ENCODE data around the gene TBC1D1.

Gene TBC1D1

DNA sequence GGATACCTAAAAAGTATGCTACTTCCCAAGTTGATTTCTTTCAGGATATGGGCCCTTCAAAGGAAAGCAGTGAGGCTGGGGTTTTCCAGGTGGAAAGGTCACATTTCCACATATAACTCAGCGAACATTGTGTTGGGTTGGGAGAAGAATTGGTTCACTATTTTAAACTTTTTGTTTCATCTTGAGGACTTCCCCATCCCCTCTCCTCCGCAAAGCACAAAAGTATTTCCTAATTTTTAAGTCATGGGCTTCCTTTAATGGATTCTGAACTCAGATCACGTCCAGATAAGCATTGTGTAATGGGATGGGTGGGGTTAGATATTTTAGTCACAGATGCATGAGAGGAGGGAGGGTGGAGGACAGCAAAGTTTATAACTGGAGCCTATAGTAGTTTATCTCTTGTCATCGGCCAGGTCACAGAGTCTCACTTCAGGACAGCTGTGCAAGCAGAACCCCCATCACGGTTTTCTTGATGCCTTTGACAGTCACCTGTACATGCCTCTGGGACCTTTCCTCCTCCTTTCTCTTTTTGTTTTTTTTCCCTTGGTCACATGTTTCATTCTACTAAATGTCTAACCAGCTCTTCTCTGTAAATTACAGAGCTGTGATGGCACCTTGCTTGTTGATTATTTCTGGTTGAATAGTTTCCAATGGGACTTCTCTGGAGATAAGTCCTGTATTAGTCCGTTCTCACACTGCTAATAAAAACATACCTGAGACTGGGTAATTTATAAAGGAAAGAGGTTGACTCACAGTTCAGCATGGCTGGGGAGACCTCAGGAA lies 184.7 kb downstream of the TBC1D1 start:
- H3K27me3 ChIP-seq: no peaks in the 10 kb centered on the region
- peaks cover 9% of the 10 kb centered on the region for H3K4me1 ChIP-seq
- H3K36me3 ChIP-seq: no peaks in the 10 kb centered on the region
- H3K4me3 ChIP-seq (ENCODE audit: low read depth, low read length): no peak overlapping the region
- TF ChIP-seq, protein P1, sequence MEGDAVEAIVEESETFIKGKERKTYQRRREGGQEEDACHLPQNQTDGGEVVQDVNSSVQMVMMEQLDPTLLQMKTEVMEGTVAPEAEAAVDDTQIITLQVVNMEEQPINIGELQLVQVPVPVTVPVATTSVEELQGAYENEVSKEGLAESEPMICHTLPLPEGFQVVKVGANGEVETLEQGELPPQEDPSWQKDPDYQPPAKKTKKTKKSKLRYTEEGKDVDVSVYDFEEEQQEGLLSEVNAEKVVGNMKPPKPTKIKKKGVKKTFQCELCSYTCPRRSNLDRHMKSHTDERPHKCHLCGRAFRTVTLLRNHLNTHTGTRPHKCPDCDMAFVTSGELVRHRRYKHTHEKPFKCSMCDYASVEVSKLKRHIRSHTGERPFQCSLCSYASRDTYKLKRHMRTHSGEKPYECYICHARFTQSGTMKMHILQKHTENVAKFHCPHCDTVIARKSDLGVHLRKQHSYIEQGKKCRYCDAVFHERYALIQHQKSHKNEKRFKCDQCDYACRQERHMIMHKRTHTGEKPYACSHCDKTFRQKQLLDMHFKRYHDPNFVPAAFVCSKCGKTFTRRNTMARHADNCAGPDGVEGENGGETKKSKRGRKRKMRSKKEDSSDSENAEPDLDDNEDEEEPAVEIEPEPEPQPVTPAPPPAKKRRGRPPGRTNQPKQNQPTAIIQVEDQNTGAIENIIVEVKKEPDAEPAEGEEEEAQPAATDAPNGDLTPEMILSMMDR (IDR thresholded peaks at IDR 0.05; ENCODE audit: low read depth, low read length): no peak
- DNase-seq: no peak
- H3K9me3 ChIP-seq: no peaks in the 10 kb centered on the region

DNA sequence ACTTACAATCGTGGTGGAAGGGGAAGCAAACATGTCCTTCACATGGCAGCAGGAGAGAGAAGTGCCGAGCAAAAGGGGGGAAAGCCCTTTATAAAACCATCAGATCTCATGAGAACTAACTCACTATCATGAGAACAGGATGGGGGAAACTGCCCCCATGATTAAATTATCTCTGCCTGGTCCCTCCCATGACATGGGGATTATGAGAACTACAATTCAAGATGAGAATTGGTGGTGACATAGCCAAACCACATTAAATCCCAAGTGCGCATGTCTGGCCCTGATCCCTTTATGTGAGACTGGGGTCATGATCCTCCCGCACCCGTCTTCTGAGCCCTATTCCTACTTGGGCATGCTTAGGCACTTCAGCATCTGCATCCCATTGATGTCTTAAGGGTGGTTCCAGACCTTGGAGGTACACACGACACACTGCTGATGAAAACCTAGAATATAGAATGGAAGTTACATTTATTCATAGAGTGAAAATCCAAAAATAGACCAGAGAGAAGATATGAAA lies 185.3 kb downstream of the TBC1D1 start:
- Histone ChIP-seq H3K27me3 (no peaks in the 10 kb centered on the region), H3K36me3 (no peaks in the 10 kb centered on the region), H3K4me1 (peaks cover 9% of the 10 kb centered on the region), H3K9me3 (no peaks in the 10 kb centered on the region), H3K4me3 (ENCODE audit: low read depth, low read length) (no peak overlapping the region)
- DNase-seq: no peak
- TF ChIP-seq, protein P1 (IDR thresholded peaks at IDR 0.05; ENCODE audit: low read depth, low read length): no peak

DNA sequence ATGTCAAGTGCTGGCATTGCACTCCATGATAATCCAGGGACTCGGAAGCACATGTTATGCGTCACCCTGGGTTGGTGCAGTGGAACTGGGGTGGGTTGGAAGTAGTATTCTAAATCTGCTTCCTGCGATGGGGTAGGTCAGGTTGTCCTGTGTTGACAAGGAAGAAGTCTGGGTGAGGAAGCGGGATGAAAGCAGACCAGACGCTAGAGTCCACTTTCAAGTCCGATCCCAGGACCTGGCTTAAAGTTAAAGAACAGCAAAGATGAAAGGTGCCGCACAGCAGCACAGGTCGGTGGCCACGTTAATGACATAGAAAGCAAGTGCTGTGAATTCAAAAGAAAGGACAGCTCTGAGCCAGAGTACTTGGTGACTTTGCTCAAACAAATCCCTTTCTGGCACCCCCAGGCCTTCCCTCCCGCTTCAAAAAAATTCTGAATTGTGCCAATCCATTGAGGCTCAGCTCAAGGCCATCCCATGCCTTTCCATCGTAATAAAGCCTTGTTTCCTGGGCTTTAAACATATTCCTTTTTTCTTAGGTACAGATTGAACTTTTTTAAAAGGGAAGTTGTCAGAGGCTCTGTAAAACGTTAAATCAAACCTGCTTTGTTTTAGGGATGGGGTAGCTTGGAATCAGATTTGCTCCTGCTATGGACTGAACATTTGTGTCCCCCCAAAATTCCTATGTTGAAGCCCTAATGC lies 187.1 kb downstream of the TBC1D1 start:
- H3K4me3 ChIP-seq (ENCODE audit: low read depth, low read length): no peak overlapping the region
- H3K36me3 ChIP-seq: no peaks in the 10 kb centered on the region
- no peak for DNase-seq
- TF ChIP-seq, protein P1 (IDR thresholded peaks at IDR 0.05; ENCODE audit: low read depth, low read length): no peak
- H3K9me3 ChIP-seq: no peaks in the 10 kb centered on the region
- peaks cover 11% of the 10 kb centered on the region for H3K4me1 ChIP-seq
- H3K27me3 ChIP-seq: no peaks in the 10 kb centered on the region

DNA sequence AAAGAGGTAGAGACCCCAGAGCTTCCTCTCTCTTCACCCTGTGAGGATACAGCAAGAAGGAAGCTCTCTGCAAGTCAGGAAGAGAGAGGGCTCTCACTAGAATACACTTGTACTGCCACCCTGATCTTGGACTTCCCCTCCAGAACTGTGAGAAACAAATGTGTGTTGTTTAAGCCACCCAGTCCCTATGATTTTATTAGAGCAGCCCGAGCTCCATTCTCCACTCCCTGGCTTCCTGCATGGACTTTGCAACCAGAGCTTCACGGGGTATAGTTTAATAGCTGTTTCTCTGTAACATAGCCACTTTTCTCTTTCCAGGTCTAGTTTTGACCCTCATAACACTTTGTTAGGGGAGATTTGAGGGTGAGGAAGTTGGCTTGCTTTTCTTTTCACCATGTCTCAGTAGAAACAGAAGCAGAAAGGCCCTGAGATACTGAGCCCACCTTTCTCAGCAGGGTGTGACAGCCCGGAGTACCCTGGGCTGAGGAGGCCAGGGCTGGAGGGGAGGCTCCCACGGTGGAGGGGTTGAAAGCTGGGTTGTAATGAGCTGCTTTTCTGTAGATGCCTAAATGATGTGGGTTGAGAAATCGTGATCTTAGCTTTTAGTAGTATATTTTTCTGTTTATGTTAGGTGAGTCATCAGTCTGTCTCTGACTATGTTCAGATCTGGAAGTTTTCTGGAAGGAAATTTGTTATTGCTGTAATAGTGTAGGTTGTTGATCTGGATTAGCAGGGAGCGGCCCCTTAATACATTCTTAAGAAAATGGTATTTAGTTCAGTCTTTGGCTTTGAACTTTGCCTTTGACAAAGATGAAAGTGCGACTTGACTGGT lies 187.9 kb downstream of the TBC1D1 start:
- Histone ChIP-seq H3K4me1 (peaks cover 16% of the 10 kb centered on the region), H3K4me3 (ENCODE audit: low read depth, low read length) (no peak overlapping the region), H3K36me3 (no peaks in the 10 kb centered on the region), H3K27me3 (no peaks in the 10 kb centered on the region), H3K9me3 (no peaks in the 10 kb centered on the region)
- TF ChIP-seq, protein P1 (IDR thresholded peaks at IDR 0.05; ENCODE audit: low read depth, low read length): no peak
- no peak for DNase-seq

DNA sequence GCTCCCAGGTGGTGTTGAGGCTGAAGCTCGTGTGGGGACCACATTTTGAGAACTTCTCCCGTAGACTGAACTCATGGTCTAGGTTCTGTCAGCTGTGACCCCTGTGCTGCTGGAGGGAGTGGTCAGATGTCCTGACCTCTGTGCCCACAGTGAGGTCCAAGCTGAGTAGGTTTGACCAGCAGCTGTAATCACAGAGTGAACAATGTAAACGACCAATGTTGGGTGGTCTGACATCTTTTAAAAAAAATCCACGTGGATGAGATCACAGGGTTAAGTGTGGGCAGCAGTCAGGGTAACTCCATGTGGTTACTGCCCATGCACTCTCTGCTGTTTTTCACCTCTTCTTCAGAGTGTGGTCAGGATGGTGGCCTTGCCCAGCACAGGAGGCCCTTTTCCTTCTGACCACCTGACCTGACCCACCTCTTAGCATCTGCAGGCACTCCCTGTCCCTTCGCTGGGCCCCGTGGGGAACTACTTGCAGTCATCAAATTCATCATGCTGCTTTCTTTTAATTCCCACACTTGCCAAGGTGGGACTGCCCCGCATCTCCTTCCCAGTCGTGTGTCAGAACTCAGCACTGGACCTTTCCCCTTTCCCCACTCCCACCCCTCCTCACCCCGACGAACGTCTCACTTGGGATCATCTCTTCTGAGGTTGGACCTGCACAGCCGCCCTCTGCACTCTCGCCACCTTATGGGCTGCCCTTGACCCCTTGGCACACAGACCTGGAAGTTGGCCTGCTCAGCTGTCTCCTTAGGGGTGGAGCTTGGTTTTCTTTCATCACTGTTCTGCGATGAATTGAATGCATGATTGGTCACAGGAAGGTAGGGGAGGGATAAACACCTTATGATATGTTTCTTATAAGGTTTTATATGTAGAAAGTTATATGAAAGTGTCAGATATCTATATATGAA lies 189.4 kb downstream of the TBC1D1 start:
- peaks cover 16% of the 10 kb centered on the region for H3K4me1 ChIP-seq
- DNase-seq: no peak
- no peaks in the 10 kb centered on the region for H3K36me3 ChIP-seq
- no peak overlapping the region for H3K4me3 ChIP-seq (ENCODE audit: low read depth, low read length)
- H3K27me3 ChIP-seq: no peaks in the 10 kb centered on the region
- TF ChIP-seq, protein P1 (IDR thresholded peaks at IDR 0.05; ENCODE audit: low read depth, low read length): no peak
- H3K9me3 ChIP-seq: no peaks in the 10 kb centered on the region
